ENCODE results near the gene ST7. TPM values are rescaled to one million over a fixed set of nuclear protein-coding genes. Genes with fewer than 3 reads are reported as not detected.
"Not testable (repeated sequence)": the region's sequence is repeated elsewhere in the genome, so short reads cannot be mapped to it uniquely, and the experiment has no call there.

ST7 gene
- polyA plus RNA-seq, 1 donor: 16.2 TPM

GRCh38 chr7:117094457-117094856 lies 141.2 kb downstream of the ST7 start:
- DNase-seq (ENCODE audit: low read depth): no peak

GRCh38 chr7:117095055-117095454 lies 141.8 kb downstream of the ST7 start:
- DNase-seq (ENCODE audit: low read depth): no peak

GRCh38 chr7:117096330-117096729 lies 143.0 kb downstream of the ST7 start:
- DNase-seq (ENCODE audit: low read depth): no peak

GRCh38 chr7:117096942-117097341 lies 143.6 kb downstream of the ST7 start:
- no peak for DNase-seq (ENCODE audit: low read depth)

GRCh38 chr7:117097860-117098259 lies 144.6 kb downstream of the ST7 start:
- DNase-seq (ENCODE audit: low read depth): no peak

GRCh38 chr7:117098457-117098856 lies 145.2 kb downstream of the ST7 start:
- DNase-seq (ENCODE audit: low read depth): no peak

- DNase-seq (ENCODE audit: low read depth): no peak
Observed at GRCh38 chr7:117101026-117101425, 147.7 kb downstream of the ST7 start.

GRCh38 chr7:117110480-117111315 lies 157.4 kb downstream of the ST7 start:
- DNase-seq (ENCODE audit: low read depth): no peak

GRCh38 chr7:117111535-117111934 lies 158.2 kb downstream of the ST7 start:
- DNase-seq (ENCODE audit: low read depth): no peak

GRCh38 chr7:117112640-117113039 lies 159.3 kb downstream of the ST7 start:
- no peak for DNase-seq (ENCODE audit: low read depth)

- no peak for DNase-seq (ENCODE audit: low read depth)
Observed at GRCh38 chr7:117113871-117114270, 160.6 kb downstream of the ST7 start.

- no peak for DNase-seq (ENCODE audit: low read depth)
Observed at GRCh38 chr7:117114272-117114671, 161.0 kb downstream of the ST7 start.

GRCh38 chr7:117116211-117116610 lies 162.9 kb downstream of the ST7 start:
- DNase-seq (ENCODE audit: low read depth): no peak

- no peak for DNase-seq (ENCODE audit: low read depth)
Observed at GRCh38 chr7:117117172-117117571, 163.9 kb downstream of the ST7 start.

- no peak for DNase-seq (ENCODE audit: low read depth)
Observed at GRCh38 chr7:117118579-117119180, 165.4 kb downstream of the ST7 start.

- peak; percentile 53 for DNase-seq (ENCODE audit: low read depth)
Observed at GRCh38 chr7:117119192-117119924, 166.1 kb downstream of the ST7 start.

GRCh38 chr7:117120321-117120720 lies 167.0 kb downstream of the ST7 start:
- DNase-seq (ENCODE audit: low read depth): not testable (repeated sequence)

GRCh38 chr7:117122036-117122435 lies 168.7 kb downstream of the ST7 start:
- not testable (repeated sequence) for DNase-seq (ENCODE audit: low read depth)

GRCh38 chr7:117122536-117122935 lies 169.2 kb downstream of the ST7 start:
- no peak for DNase-seq (ENCODE audit: low read depth)

GRCh38 chr7:117123311-117123926 lies 170.1 kb downstream of the ST7 start:
- DNase-seq (ENCODE audit: low read depth): no peak

- no peak for DNase-seq (ENCODE audit: low read depth)
Observed at GRCh38 chr7:117124591-117125220, 171.4 kb downstream of the ST7 start.

GRCh38 chr7:117126676-117127075 lies 173.4 kb downstream of the ST7 start:
- no peak for DNase-seq (ENCODE audit: low read depth)

Data from forelimb muscle (tissue), 1 donor.